NCI-H1092 treated with DMSO at 0.1 percent for 48 hours (cell line): ENCODE results near the gene ZNF385A.

Experiments used
- DNase-seq: peaks from one replicate; lab custom pipeline; 2025; lab: John Stamatoyannopoulos, UW

ZNF385A gene

GRCh38 chr12:54392485-54393206, 8.1 kb upstream of the ZNF385A start:
- DNase-seq = no peak

- peak; percentile 70 for DNase-seq
Measured at GRCh38 chr12:54390668-54391551, 6.4 kb upstream of the ZNF385A start.

GRCh38 chr12:54390176-54390667, 5.7 kb upstream of the ZNF385A start:
- DNase-seq = no peak

GRCh38 chr12:54389607-54390175, 5.2 kb upstream of the ZNF385A start:
- DNase-seq = no peak

- DNase-seq = no peak
Measured at GRCh38 chr12:54389134-54389508, 4.6 kb upstream of the ZNF385A start.

- no peak for DNase-seq
Measured at GRCh38 chr12:54388237-54389133, 4.0 kb upstream of the ZNF385A start.

- DNase-seq = no peak
Measured at GRCh38 chr12:54387114-54387467, 2.6 kb upstream of the ZNF385A start.

GRCh38 chr12:54386403-54387113, 2.0 kb upstream of the ZNF385A start:
- DNase-seq = no peak

- no peak for DNase-seq
Measured at GRCh38 chr12:54385251-54385914, 850 bp upstream of the ZNF385A start.

- no peak for DNase-seq
Measured at GRCh38 chr12:54383041-54383609, 1.4 kb downstream of the ZNF385A start.

- no peak for DNase-seq
Measured at GRCh38 chr12:54381136-54381535, 3.4 kb downstream of the ZNF385A start.

GRCh38 chr12:54379398-54380201, 4.9 kb downstream of the ZNF385A start:
- peak; percentile 97 for DNase-seq

- DNase-seq = peak; percentile 73
Measured at GRCh38 chr12:54378796-54379397, 5.6 kb downstream of the ZNF385A start.

- no peak for DNase-seq
Measured at GRCh38 chr12:54377797-54378515, 6.6 kb downstream of the ZNF385A start.

- no peak for DNase-seq
Measured at GRCh38 chr12:54377007-54377406, 7.5 kb downstream of the ZNF385A start.

GRCh38 chr12:54376596-54376995, 7.9 kb downstream of the ZNF385A start:
- no peak for DNase-seq

GRCh38 chr12:54375259-54375579, 9.3 kb downstream of the ZNF385A start:
- DNase-seq = no peak

- peak; percentile 93 for DNase-seq
Measured at GRCh38 chr12:54374562-54375258, 9.8 kb downstream of the ZNF385A start.
